ENCODE results near the gene TRIM65. TPM values are rescaled to one million over a fixed set of nuclear protein-coding genes. Genes with fewer than 3 reads are reported as not detected.

TRIM65 gene
- total and polyA plus RNA-seq, 2 of the 13 experiments (the other 11 are each of a cell fraction or from before 2014, with no cell fraction given), result 10.3 to 22.4 TPM

DNA sequence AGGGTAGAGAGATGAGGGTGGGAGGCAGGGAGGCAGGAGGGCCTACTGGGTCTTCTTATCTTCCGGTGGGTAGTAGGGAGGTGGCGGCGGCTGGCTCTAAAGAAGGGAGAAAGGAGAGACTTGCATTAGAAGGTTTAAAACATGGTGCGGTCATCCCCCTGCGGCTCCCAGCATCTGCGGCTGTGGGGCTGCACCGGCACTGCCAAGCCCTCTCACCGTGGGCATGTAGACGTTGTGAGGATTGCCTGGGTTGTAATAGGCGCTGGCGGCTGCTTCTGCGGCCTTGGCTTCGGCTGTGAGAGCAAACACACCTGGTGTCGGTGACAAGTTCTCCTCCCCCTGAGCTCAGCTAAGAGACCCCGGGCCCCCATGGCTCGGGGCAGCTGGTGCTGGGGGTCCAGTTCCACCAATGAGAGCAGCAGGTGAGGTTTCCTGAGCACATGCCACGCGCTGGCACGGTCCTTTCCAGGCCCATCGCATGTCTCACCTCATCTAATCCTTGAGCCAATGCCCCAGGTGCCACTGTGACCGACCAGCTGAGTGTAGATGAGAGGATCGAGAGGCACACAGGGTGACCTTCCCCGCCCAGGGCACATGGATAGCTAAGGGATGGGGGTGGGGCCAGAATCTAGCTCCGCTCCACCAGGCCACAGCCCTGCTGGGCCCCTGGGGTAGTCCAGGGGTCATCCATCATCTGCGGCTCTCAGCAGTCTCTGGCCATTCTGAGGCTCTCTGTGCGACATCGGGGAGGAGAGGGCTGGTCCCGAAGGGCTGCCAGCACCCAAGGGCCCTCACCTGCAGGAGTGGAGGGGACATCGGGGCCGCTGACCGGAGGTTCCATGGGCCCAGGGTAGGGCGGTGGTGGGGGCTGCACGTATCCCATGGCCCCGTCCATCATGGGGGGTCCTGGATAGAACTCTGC is 49.8 kb downstream of the TRIM65 start (continued):
- TF ChIP-seq ZMYM4 (CRISPR knock-in tag; IDR thresholded peaks at IDR 0.05) (peak; percentile 86), HNF4A (CRISPR knock-in tag; IDR thresholded peaks at IDR 0.05) (peak; percentile 90), MIER2 (CRISPR knock-in tag; IDR thresholded peaks at IDR 0.05) (0 out of 2 replicates have a peak, but pooled peaks have one; percentile 68), RXRA (CRISPR knock-in tag; IDR thresholded peaks at IDR 0.05) (peak; percentile 99), ZNF343 (CRISPR knock-in tag; IDR thresholded peaks at IDR 0.05) (peak; percentile 68; the same call in 1 of the 2 replicates), MZF1 (CRISPR knock-in tag; IDR thresholded peaks at IDR 0.05; ENCODE audit: borderline replicate concordance) (no peak), NPAS2 (CRISPR knock-in tag; IDR thresholded peaks at IDR 0.05; ENCODE audit: borderline replicate concordance) (no peak), NONO (IDR thresholded peaks at IDR 0.05) (no peak), NONO (CRISPR knock-in tag; conservative IDR thresholded peaks at IDR 0.05) (peak; percentile 92), ZNF724P (CRISPR knock-in tag; IDR thresholded peaks at IDR 0.05; ENCODE audit: borderline replicate concordance) (peak; percentile 85; the same call in 1 of the 2 replicates), ZNF274 (CRISPR knock-in tag; IDR thresholded peaks at IDR 0.05) (peak; percentile 92), YEATS4 (CRISPR knock-in tag; IDR thresholded peaks at IDR 0.05; ENCODE audit: borderline replicate concordance) (peak; percentile 90), FOXA1 (IDR thresholded peaks at IDR 0.05) (no peak), FOXA1 (CRISPR knock-in tag; IDR thresholded peaks at IDR 0.05) (peak; percentile 60), GLI4 (CRISPR knock-in tag; IDR thresholded peaks at IDR 0.05; ENCODE audit: borderline replicate concordance) (0 out of 2 replicates have a peak, but pooled peaks have one; percentile 19), FOXM1 (CRISPR knock-in tag; IDR thresholded peaks at IDR 0.05) (no peak), ISX (CRISPR knock-in tag; conservative IDR thresholded peaks at IDR 0.05) (no peak), RORA (CRISPR knock-in tag; IDR thresholded peaks at IDR 0.05) (no peak), GFI1 (CRISPR knock-in tag; IDR thresholded peaks at IDR 0.05; ENCODE audit: borderline replicate concordance) (peak; percentile 87), CCAR2 (optimal IDR thresholded peaks at IDR 0.05; ENCODE audit: low read depth, low read length) (peak; percentile 92), SRSF1 (optimal IDR thresholded peaks at IDR 0.05; ENCODE audit: low read depth, low read length) (peak; percentile 22), TMF1 (CRISPR knock-in tag; IDR thresholded peaks at IDR 0.05; ENCODE audit: low read depth) (peak; percentile 86; the same call in 1 of the 2 replicates)
- TF ChIP-seq, protein P1, sequence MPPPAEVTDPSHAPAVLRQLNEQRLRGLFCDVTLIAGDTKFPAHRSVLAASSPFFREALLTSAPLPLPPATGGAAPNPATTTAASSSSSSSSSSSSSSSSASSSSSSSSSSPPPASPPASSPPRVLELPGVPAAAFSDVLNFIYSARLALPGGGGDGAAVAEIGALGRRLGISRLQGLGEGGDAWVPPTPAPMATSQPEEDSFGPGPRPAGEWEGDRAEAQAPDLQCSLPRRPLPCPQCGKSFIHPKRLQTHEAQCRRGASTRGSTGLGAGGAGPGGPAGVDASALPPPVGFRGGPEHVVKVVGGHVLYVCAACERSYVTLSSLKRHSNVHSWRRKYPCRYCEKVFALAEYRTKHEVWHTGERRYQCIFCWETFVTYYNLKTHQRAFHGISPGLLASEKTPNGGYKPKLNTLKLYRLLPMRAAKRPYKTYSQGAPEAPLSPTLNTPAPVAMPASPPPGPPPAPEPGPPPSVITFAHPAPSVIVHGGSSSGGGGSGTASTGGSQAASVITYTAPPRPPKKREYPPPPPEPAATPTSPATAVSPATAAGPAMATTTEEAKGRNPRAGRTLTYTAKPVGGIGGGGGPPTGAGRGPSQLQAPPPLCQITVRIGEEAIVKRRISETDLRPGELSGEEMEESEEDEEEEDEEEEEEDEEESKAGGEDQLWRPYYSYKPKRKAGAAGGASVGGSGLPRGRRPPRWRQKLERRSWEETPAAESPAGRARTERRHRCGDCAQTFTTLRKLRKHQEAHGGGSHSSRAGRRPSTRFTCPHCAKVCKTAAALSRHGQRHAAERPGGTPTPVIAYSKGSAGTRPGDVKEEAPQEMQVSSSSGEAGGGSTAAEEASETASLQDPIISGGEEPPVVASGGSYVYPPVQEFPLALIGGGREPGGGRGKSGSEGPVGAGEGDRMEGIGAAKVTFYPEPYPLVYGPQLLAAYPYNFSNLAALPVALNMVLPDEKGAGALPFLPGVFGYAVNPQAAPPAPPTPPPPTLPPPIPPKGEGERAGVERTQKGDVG (CRISPR knock-in tag; IDR thresholded peaks at IDR 0.05; ENCODE audit: borderline replicate concordance), result peak; percentile 90; the same call in 1 of the 2 replicates
- TF ChIP-seq, protein P2, sequence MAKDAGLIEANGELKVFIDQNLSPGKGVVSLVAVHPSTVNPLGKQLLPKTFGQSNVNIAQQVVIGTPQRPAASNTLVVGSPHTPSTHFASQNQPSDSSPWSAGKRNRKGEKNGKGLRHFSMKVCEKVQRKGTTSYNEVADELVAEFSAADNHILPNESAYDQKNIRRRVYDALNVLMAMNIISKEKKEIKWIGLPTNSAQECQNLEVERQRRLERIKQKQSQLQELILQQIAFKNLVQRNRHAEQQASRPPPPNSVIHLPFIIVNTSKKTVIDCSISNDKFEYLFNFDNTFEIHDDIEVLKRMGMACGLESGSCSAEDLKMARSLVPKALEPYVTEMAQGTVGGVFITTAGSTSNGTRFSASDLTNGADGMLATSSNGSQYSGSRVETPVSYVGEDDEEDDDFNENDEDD (CRISPR knock-in tag; IDR thresholded peaks at IDR 0.05; ENCODE audit: borderline replicate concordance), result peak; percentile 83
- TF ChIP-seq, protein P3, sequence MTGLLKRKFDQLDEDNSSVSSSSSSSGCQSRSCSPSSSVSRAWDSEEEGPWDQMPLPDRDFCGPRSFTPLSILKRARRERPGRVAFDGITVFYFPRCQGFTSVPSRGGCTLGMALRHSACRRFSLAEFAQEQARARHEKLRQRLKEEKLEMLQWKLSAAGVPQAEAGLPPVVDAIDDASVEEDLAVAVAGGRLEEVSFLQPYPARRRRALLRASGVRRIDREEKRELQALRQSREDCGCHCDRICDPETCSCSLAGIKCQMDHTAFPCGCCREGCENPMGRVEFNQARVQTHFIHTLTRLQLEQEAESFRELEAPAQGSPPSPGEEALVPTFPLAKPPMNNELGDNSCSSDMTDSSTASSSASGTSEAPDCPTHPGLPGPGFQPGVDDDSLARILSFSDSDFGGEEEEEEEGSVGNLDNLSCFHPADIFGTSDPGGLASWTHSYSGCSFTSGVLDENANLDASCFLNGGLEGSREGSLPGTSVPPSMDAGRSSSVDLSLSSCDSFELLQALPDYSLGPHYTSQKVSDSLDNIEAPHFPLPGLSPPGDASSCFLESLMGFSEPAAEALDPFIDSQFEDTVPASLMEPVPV (CRISPR knock-in tag; IDR thresholded peaks at IDR 0.05), result peak; percentile 62

Data from HepG2 (cell line).